Fibroblast of gingiva (primary cell): ENCODE data around the gene RYR3.
"Not testable (repeated sequence)": the region's sequence is repeated elsewhere in the genome, so short reads cannot be mapped to it uniquely, and the experiment has no call there.

ENCODE experiments used
- DNase-seq: peaks from one replicate; pipeline ENCODE4 v3.0.0-alpha.2; 2011; ENCODE audit warnings: low read depth

RYR3 gene

GRCh38 chr15:33584797-33585196 is 274.0 kb downstream of the RYR3 start:
- no peak for DNase-seq

- DNase-seq, result no peak
Measured at GRCh38 chr15:33586786-33587697, 276.3 kb downstream of the RYR3 start.

GRCh38 chr15:33587773-33588172 is 277.0 kb downstream of the RYR3 start:
- DNase-seq, result peak; percentile 79

- DNase-seq, result no peak
Measured at GRCh38 chr15:33592864-33593263, 282.1 kb downstream of the RYR3 start.

DNA sequence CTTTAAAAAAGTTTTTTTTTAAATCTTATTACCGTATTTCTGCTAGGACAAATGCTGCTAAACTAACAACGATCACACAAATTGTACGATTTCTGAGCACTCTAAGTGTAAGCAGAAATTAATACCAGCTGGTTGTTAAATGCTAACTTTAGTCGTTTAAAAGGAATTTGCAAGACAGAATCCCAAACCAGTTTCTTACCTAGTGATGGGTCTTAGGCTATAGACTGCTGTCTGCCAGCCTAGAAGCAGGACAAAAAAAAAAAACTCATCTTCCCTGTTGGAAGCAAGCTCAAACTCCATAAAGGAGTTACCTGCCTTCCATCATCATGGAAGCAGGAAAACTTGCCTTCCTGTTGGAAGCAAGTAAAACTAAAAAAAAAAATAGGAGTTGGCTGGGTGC is 287.6 kb downstream of the RYR3 start:
- not testable (repeated sequence) for DNase-seq

DNA sequence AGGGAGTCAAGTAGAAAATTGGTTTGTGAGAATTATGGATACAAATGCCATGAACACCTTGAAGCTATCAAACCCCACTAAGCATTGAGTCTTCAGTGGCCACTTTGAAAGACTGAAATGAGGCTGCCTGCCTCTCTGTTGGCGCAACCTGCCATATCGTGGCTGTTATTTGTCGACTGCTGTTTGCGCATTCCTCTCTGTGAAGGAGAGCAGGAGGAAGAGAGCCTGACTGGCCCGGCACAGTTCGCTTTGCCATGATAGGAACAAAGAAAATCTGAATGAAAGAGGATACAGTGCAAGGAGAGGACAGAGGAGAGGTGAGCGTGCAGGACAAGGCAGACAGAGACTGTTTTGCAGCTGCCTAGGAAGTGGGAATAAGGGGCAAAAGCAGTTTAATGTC is 289.4 kb downstream of the RYR3 start:
- DNase-seq, result no peak

DNA sequence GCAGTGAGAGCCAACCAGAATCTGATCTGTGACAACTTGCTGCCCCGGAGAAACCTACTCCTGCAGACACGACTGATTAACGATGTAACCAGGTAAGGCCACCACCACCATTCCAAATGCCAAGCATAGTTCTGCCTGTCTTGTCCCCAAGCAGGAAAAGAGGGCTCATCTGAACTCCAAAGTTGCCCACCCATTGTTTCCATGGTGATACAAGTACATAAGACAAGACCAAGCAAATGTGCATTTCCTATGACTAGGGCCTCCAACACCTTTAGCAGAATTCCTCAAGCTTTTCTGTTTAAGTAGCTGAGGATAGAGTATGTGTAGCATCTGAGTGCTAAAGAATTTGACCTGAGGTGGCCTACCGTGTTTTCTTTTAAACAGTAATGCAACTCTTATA is 290.7 kb downstream of the RYR3 start:
- DNase-seq, result no peak

- no peak for DNase-seq
Measured at GRCh38 chr15:33608714-33609113, 297.9 kb downstream of the RYR3 start.

- DNase-seq, result no peak
Measured at GRCh38 chr15:33612721-33613304, 302.0 kb downstream of the RYR3 start.

DNA sequence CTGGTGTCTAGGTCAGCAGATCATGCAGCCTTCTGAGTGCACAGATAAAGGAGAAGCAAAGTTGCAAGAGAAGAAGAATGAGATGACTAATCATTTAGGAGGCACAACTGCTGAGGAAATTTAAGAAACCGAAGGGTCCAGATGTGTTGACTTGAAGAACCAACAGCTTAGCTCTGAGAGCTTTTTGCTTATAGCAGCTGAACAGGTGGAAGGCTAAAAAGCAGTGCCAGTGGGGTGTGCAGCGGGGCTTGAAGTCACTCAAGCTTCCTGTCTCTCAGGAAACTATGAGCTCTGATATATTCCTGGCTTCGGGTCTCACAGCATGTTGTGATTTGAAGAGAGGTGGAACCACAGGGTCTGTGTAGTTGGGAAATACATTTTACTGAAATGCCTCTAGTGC is 305.7 kb downstream of the RYR3 start:
- no peak for DNase-seq

DNA sequence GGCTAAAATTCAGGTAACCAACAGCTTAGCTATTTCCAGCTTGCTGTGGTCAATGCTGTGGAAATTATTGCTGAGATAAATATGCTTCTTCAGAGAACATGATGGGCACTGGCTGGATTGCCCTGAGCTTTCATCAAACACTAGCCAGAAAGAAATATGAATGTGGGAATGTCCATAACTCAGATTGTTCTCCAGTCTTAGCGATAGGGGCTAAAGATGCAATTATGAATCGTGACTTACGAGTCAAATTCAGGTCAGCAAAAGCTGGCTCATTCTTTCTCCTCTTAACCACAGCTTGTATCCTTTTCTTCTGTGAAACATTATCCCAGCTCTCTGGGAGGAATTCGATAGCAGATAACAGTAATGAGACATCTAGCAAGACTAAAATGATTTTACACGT is 307.6 kb downstream of the RYR3 start:
- no peak for DNase-seq

GRCh38 chr15:33621141-33621540 is 310.4 kb downstream of the RYR3 start:
- DNase-seq, result no peak

DNA sequence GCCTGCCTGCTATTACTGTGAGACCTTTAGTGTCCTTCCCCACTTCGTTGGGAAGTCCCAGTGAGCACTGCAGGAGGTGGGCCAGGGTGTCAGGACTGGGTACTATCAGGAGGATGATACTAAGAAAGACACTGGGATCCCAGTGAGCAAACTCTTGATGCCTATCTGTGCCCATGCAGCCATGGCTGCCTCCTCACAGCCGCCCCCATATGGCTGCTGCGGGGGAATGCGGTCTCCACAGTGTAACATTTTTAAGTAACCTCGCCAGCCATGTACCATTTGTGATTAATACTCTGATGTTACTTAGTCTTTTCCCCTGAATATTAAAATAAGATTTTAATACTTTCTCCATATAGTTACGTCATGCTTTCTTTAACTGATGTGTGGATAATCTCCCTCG is 312.2 kb downstream of the RYR3 start:
- DNase-seq, result no peak

GRCh38 chr15:33624439-33624838 is 313.7 kb downstream of the RYR3 start:
- DNase-seq, result no peak

DNA sequence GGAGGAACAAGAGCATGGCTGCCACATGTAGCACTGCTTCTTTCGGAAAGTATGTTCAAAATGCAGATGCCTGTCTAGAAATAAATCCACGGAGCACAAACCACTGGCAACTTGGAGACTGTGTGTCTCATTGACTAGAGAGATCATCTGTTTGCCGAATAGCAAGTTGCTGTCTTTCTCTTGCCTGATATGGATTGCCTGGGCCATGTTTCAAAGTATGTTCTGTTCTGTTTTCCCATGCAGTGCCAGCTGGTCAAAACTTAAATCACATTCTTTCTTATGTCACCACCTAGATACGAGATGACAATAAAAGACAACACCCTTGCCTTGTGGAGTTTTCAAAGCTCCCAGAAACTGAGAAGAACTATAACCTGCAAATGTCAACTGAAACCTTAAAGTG is 318.9 kb downstream of the RYR3 start:
- no peak for DNase-seq

- no peak for DNase-seq
Measured at GRCh38 chr15:33636234-33636633, 325.5 kb downstream of the RYR3 start.

- no peak for DNase-seq
Measured at GRCh38 chr15:33636958-33637357, 326.2 kb downstream of the RYR3 start.

DNA sequence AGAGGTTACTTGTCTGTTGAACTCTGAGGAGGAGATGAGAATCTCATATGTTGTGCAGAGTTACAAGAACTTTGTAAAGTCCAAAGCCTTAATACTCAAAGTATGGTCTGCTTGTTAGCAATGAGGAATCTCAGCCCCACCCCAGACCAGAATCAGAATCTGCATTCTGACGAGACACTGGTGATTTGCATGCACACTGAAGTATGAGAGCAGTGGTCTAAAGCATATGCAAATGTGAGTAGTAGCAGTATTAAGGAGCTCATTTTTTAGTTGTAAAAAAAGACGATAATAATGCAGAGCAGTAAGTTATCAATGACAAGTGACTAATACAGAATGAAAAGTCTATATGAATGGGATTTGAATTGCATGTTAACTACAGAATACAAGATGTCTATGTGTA is 327.7 kb downstream of the RYR3 start:
- no peak for DNase-seq

- no peak for DNase-seq
Measured at GRCh38 chr15:33639051-33639450, 328.3 kb downstream of the RYR3 start.

GRCh38 chr15:33639456-33639855 is 328.7 kb downstream of the RYR3 start:
- DNase-seq, result no peak

DNA sequence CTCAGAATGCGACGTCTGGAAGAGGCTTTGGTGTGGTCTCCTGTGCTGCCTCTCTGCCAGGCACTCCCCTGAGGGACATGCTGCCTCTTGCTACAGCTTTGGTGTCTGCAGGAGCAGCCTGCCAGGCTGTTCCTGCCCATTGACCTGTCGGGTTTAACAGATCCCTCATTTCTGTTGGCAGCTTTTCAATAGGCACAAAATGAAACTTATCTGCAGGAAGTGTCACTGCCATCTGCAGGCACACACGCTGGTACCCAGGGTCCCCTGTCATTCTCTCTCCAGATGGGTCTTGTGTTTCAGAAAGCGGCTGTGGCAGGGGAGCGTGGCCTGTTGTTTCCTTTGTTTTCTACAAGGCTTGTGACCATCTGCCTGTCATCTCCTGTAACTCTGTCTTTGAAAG is 329.2 kb downstream of the RYR3 start:
- DNase-seq, result no peak

DNA sequence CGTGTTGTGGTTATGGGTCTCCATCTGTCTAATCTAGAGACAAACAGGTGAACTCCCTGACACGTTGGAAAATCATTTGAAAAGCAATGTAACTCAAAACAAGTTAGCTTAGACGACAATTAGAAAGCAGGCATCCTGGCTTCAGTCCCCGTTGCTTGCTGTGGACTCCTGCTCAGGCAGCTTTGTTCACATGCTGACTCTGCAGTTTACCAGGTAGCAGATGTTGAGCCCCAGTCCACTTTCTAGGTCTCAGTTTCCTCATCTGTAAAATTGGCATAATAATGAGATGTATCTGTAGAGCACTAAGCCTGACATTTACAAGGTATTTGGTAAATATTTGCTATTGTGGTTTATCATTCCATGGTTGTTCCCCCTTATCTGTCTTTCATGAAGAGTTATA is 330.3 kb downstream of the RYR3 start:
- no peak for DNase-seq

GRCh38 chr15:33644304-33644703 is 333.5 kb downstream of the RYR3 start:
- no peak for DNase-seq

DNA sequence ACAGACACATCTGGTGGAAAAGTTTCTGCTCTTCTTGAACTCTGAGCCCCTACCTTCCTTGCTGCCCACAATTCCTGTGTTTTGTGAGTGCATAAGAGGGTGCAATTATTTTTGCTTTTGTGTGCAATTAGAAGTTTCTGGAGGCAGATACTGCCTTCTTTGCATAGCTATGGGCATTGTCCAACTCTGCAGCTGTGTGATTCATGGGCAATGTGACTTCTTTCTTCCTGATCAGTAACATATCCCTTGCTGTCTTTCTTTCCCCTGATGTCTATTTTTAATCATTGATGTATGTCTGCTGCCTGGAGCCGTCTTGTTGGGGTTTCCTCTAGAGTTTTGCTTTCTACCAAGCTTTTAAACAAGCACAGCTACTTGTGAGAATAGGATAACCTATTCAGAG is 336.0 kb downstream of the RYR3 start:
- no peak for DNase-seq
